Hematopoietic multipotent progenitor cell treated with erythropoietin and hydrocortisone succinate and interleukin-3 and kit ligand, for 15 days (in vitro differentiated cells): ENCODE data around the gene FANCD2.
"Not testable (repeated sequence)": the region's sequence is repeated elsewhere in the genome, so short reads cannot be mapped to it uniquely, and the experiment has no call there.

Experiments
- DNase-seq: peaks from one replicate; pipeline ENCODE4 v3.0.0-alpha.2; 2015; ENCODE audit warnings: low spot score

The FANCD2 gene

GRCh38 chr3:10108091-10108490 is 81.9 kb downstream of the FANCD2 start, which contains the start of gene FANCD2OS:
Gene FANCD2OS, minus strand, starts transcription at chr3:10108255. Its CDS starts 3,481 bp downstream, at chr3:10104774.
- DNase-seq = no peak

DNA sequence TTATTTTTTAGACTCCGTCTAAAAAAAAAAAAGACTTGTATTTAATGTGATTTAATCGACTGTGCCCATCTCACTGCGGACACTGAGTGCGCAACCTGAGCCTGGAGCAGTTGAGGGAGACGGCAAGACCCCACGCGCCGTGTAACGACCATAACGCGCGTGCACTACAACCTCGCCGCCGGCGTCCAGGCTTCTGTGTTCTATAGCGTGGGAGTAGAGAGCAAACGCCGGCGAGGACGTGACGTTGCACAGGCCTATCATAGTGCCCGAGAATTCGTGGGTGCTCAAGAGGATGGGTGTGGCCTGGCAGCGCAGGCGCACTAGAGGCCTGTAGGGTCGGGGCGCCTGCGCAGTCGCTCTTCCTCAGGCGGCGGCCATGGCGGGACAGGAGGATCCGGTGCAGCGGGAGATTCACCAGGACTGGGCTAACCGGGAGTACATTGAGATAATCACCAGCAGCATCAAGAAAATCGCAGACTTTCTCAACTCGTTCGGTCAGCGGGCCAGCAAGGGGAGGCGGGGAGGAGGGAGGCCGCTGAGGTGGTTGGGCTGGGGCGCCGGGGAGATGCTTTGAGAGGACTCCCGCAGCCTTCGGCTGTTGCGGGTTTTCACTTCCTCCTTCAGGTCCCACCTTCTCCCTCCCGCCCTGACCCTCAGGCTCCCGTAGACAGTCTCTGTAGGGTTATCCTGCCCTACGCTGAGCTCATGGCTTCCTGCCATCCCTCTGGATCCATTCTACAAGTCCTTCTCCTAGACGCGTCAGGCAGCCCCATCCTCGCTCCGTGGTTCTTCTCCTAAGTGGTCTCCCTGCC is 89.3 kb downstream of the FANCD2 start, which contains the start of gene BRK1:
TSS of gene BRK1 (plus strand) at position 350 of the 812 bp plus-strand sequence. CDS start at position 377, 27 bp downstream.
- peak; percentile 98 for DNase-seq

DNA sequence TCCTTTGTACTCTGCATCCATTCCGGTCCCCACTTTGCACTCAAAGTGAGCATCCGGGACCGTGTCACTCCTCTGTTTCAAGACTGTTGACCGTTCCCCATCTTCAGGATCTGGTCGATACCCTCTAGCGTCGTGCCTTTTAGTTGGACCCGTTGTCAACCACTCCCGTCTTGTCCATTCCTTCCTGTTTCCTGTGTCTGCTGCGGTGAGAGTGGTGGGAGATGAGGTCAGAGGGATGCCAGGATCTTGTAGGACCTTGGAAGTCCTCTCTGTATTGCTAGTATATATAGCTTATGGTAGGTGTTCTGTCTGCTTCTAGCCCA is 89.9 kb downstream of the FANCD2 start:
- DNase-seq = no peak

GRCh38 chr3:10116928-10117327 is 90.7 kb downstream of the FANCD2 start:
- no peak for DNase-seq

GRCh38 chr3:10119376-10119775 is 93.1 kb downstream of the FANCD2 start:
- DNase-seq = no peak

DNA sequence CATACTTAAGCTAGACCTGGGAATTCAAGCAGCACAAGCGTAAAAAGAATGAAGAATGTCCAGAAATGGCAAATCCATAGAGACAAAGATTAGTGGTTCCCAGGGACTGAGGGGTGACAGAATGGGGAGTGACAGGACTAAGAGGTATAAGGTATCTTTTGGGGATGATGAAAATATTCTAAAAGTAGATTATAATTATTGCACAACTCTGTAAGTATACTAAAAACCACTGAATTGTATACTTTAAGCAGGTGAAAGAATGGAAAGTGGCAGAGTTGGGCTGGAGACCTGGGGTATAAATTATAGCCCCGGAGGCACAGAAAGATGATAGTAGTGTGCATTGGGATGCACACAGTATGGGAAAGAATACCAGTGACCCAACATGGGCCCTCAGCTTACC is 94.8 kb downstream of the FANCD2 start:
- no peak for DNase-seq

GRCh38 chr3:10122724-10123123 is 96.5 kb downstream of the FANCD2 start:
- DNase-seq = no peak

DNA sequence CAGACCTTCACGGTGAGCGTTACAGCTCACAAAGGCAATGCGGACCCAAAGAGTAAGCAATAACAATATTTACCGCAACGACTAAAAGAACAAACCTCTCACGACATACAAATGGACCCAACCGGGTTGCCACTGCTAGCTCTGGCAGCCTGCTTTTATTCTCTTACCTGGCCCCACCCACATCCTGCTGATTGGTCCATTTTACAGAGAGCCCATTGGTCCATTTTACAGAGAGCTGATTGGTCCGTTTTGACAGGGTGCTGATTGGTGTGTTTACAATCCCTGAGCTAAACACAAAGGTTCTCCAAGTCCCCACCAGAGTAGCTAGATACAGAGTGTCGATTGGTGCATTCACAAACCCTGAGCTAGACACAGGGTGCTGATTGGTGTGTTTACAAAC is 109.6 kb downstream of the FANCD2 start:
- not testable (repeated sequence) for DNase-seq

GRCh38 chr3:10136426-10137005 is 110.3 kb downstream of the FANCD2 start:
- no peak for DNase-seq

- no peak for DNase-seq
Observed at GRCh38 chr3:10137178-10137577, 110.9 kb downstream of the FANCD2 start.

- DNase-seq = no peak
Observed at GRCh38 chr3:10140996-10141546, 114.8 kb downstream of the FANCD2 start.

DNA sequence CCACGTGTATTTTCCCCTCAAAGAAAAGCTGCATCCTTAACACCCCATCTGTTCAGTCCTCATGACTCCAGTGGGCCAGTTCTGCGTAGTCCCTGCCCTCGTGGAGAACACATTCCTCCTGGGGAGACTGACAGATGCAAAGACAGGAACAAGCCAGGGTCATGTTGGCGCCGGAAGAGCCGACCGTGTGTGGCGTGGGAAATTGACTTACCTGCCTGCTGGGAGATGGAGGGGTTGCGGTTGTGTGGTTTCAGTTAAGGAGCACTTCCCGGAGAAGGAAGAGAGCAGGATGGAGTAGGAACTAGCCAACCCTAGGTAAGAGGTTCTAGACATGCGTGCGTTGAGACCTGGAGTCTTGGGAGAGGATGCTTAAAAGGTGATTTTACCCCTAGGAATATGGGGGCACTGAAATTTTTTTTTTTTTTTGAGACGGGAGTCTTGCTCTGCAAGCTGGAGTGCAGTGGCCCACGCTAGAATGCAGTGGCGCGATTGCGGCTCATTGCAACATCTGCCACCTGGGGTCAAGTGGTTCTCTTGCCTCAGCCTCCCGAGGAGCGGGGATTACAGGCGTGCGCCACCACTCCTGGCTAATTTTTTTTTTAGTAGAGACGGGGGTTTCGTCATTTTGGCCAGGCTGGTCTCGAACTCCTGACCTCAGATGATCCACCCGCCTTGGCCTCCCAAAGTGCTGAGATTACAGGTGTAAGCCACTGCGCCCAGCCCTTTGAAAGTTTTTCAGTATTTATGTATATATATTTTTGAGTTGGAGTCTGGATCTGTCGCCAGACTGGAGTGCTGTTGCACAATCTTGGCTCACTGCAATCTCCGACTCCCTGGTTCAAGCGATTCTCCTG is 116.7 kb downstream of the FANCD2 start:
- no peak for DNase-seq

GRCh38 chr3:10145685-10146084 is 119.4 kb downstream of the FANCD2 start:
- no peak for DNase-seq

- DNase-seq = no peak
Observed at GRCh38 chr3:10149226-10149625, 123.0 kb downstream of the FANCD2 start.

GRCh38 chr3:10150987-10151386 is 124.8 kb downstream of the FANCD2 start:
- DNase-seq = no peak
